ENCODE measurements around the gene STARD3.
"Not testable (repeated sequence)": the region's sequence is repeated elsewhere in the genome, so short reads cannot be mapped to it uniquely, and the experiment has no call there.

STARD3 gene

GRCh38 chr17:39695089-39695474 is 58.1 kb downstream of the STARD3 start:
- no peak for DNase-seq

GRCh38 chr17:39696731-39697130 is 59.8 kb downstream of the STARD3 start:
- DNase-seq = no peak

DNA sequence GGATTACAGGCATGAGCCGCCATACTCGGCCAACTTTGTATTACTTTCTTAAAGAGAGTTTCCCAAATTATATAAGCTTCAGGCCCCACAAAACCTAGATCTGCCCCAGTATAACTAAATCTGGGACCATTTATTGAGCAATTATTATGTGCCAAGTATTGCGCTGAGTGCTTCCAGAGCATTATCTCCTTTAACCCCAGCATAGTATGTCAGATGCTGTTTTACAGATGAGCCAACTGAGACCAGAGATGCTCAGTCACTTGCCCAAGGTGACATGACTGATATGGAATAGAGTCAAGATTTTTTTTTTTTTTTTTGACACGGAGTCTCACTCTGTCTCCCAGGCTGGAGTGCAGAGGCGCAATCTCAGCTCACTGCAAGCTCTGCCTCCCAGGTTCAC is 61.0 kb downstream of the STARD3 start:
- no peak for DNase-seq

DNA sequence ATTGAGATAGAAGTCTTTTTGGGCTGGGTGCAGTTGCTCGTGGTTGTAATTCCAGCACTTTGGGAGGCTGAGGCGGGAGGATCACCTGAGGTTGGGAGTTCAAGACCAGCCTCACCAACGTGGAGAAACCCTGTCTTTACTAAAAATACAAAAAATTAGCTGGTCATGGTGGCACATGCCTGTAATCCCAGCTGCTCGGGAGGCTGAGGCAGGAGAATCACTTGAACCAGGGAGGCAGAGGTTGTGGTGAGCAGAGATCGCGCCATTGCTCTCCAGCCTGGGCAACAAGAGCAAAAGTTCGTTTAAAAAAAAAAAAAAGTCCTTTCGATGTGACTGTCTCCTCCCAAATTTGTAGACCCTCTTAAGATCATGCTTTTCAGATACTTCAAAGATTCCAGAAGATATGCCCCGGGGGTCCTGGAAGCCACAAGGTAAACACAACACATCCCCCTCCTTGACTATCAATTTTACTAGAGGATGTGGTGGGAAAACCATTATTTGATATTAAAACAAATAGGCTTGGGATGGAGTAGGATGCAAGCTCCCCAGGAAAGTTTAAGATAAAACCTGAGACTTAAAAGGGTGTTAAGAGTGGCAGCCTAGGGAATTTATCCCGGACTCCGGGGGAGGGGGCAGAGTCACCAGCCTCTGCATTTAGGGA is 62.3 kb downstream of the STARD3 start:
- DNase-seq = not testable (repeated sequence)

DNA sequence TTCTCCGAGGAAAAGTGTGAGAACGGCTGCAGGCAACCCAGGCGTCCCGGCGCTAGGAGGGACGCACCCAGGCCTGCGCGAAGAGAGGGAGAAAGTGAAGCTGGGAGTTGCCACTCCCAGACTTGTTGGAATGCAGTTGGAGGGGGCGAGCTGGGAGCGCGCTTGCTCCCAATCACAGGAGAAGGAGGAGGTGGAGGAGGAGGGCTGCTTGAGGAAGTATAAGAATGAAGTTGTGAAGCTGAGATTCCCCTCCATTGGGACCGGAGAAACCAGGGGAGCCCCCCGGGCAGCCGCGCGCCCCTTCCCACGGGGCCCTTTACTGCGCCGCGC is 62.8 kb downstream of the STARD3 start, which contains the start of gene ERBB2:
ERBB2 (plus strand) TSS at position 247 of the 330 bp plus-strand sequence. CDS start 175 bp downstream, outside the sequence.
- peak; percentile 85 for DNase-seq

GRCh38 chr17:39700148-39700987 is 63.4 kb downstream of the STARD3 start:
- DNase-seq = peak; percentile 28

DNA sequence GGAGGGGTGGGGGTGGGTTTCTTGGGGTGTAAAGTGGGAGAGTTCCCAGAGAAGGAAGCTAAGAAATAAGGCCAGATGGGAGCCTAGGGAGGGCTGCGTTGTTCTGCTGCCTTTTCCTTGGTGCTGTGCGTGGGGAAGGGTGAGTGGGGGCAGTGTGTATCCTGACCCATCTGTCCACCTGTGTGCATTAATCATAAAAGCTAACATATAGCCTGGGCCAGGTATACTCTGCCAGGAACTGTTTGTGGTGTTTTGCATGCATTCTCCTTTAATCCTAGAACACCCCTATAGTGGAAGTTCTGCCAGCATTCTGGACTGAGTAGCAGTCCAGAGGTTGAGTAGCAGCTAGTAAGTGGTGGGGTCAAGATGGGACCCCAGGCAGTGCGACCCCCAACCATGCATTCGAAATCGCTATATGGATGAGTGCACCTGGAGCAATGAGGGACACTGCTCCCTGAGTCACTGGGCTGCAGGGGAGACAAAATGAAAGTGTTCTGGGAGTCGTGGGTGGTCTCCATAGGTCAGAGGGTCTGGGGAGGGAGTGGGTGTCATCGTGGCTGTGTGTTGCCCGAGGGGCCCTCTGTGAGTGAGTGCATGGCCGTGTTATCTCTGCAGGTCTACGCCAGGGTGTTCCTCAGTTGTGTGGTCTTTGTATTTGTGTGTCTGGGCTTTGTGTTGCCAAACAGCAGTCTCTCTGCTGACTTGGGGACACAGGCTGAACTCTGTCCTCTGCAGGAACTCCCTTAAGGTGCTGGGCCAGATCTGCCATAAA is 64.3 kb downstream of the STARD3 start:
- DNase-seq = no peak

- no peak for DNase-seq
Observed at GRCh38 chr17:39701784-39702422, 65.0 kb downstream of the STARD3 start.

DNA sequence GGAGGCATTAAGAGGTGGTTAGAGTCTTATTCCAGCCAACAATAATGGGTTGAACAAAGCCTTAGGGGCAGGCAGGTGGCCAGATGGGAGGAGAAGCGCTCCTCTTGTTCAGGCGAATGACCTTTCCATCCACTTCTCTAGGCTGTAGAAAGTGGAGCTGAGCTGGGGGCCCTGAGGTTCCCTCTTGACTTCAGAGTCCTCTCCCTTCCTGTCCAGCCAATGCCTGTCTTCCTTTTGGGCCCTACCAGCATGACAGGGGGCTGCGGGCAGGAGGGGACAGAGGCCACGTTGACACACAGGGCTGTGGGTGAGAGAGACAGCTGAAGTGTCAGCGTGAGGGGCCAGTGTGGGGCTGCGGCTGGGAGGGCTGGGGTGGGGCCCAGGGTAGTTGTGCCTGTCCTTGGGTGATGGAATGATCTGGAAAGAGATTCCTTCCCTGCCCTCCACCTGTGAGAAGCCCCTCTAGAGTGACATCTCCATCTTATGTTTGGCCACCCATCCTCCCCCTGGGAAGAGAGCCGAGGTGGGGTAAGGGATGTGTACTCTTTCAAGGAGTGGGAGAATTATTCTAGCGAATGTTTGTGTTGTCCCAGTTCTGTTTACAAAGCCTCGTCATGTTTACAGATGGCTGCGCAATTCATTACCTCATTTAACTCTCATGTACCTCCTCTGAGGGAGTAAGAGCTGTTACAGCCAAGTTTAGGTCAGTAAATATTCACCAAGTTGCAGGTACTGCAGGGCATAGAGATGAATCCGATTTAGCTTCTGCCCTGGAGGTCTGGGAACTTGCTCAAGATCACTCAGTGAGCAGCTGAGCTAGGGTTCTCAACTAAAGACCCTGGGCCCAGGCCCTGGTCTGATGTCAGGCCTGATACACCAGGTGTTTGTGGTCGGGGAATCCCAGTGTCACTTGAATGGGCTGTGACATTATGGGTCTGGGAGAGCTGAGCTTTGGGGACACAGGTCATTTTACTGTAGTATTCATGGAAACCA is 66.3 kb downstream of the STARD3 start:
- DNase-seq = no peak

GRCh38 chr17:39703913-39704312 is 67.0 kb downstream of the STARD3 start:
- DNase-seq = no peak

GRCh38 chr17:39704821-39705551 is 68.0 kb downstream of the STARD3 start:
- peak; percentile 33 for DNase-seq

- no peak for DNase-seq
Observed at GRCh38 chr17:39705786-39706348, 68.9 kb downstream of the STARD3 start.

DNA sequence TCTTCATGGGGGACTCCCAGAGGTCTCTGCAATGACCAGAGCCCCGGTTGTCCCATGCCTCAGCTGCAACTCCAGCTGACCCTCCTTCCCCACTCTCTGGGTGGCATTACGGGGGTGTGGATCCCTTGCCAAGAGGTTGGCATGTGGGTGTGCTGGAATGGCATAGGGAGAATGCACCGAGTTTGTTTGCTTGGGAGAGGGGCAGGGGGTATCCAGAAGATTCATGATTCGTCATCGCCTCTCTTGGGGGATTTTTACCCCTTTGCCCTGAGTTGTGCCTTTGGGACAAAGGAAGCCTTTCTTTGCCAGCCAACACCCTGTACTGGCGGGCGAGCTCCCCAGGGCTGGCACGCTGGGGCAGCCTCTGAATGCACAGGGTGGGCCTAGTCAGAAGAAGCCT is 69.4 kb downstream of the STARD3 start:
- no peak for DNase-seq

DNA sequence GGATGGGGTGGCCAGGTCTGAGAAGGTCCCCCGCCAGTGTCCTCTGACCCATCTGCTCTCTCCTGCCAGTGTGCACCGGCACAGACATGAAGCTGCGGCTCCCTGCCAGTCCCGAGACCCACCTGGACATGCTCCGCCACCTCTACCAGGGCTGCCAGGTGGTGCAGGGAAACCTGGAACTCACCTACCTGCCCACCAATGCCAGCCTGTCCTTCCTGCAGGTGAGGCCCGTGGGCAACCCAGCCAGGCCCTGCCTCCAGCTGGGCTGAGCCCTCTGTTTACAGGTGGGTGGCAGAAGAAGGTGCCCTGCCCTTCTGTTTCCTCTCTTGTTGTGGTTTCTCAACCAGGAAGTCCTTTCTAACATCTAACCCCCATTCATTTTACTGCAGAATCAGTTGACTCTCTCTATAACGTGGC is 70.0 kb downstream of the STARD3 start:
- DNase-seq = no peak

DNA sequence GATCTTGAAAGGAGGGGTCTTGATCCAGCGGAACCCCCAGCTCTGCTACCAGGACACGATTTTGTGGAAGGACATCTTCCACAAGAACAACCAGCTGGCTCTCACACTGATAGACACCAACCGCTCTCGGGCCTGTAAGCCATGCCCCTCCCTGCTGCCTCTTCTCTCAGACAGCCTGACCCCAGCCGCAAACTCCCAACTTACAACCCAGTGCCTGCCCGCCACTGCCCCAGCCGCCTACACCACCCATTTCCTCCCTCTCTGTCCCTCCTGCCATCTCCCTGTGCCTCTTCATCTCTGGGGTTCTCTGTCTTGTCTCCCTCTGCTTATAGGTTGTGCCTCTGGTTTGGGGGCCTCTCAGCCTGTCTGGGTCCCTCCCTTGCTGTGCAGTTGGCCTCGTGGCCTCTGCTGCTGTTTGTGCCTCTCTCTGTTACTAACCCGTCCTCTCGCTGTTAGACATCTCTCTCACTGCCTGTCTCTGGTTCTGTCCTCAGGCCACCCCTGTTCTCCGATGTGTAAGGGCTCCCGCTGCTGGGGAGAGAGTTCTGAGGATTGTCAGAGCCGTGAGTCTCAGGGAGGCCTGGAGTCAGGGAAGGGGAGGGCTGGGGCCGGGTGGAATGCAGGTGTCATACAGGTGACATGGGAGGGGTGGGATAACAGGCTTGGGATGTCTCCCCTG is 72.5 kb downstream of the STARD3 start:
- no peak for DNase-seq

DNA sequence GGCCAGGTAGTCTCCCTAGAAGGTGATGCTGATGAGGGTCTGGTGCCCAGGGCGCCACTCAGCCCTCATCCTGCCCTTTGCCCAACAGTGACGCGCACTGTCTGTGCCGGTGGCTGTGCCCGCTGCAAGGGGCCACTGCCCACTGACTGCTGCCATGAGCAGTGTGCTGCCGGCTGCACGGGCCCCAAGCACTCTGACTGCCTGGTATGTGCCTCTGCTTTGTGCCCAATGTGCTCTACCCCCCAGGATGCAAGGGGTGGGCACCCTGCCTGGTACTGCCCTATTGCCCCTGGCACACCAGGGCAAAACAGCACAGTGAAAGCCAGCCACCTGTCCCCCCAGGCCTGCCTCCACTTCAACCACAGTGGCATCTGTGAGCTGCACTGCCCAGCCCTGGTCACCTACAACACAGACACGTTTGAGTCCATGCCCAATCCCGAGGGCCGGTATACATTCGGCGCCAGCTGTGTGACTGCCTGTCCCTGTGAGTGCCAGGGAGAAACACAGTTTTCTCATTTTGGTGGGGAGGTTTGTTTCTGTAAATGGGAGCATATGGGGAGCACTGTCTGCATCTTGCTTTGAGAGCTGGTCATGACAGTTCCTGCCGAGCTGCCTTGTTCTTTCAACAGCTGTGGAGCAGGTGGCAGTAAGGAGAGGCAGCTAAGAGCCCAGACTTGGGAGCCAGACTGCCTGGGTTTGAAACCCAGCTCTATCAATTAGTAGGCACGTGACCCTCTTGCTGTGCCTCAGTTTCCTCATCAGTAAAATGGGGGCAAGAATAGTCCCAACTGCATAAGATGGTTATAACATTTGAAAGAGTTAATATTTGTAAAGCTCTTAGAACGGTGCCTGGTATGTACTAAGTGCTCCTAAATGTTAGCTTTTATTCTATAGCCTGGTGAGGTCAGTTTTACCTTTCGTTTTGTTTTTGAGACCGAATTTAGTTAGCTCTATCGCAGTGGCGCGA is 73.3 kb downstream of the STARD3 start:
- DNase-seq = no peak

- DNase-seq = not testable (repeated sequence)
Observed at GRCh38 chr17:39711071-39711470, 74.1 kb downstream of the STARD3 start.

- no peak for DNase-seq
Observed at GRCh38 chr17:39711851-39712250, 74.9 kb downstream of the STARD3 start.

Measured in fibroblast of skin of back (primary cell).